DOHH2 (cell line): ENCODE data around the gene SIGLEC5.
A peak's percentile ranks its signal among the peaks of the same experiment; 100 is the strongest.

Experiments
- CTCF ChIP-seq: fragments of 200-600 bp; sonication (generic); IDR thresholded peaks from one replicate; pipeline ENCODE4 v1.5.1; 2014; ENCODE audit warnings: antibody characterized with exemption, mild to moderate bottlenecking, low read depth, low read length; ENCODE audit not compliant: poor library complexity, severe bottlenecking
- EZH2phosphoT487 ChIP-seq: fragments of 200-600 bp; sonication (generic); IDR thresholded peaks from 2 replicates; pipeline ENCODE4 v1.6.1; 2017; ENCODE audit warnings: borderline replicate concordance, mild to moderate bottlenecking, antibody characterized with exemption, low read length, moderate library complexity, mixed read lengths

- TF ChIP-seq CTCF (peak; percentile 55), EZH2phosphoT487 (no peak)
Observed at GRCh38 chr19:51637362-51637978, 7.3 kb upstream of the SIGLEC5 start.
